ENCODE data around the gene SULT4A1. TPM values are rescaled to one million over a fixed set of nuclear protein-coding genes. Genes with fewer than 3 reads are reported as not detected.

Gene SULT4A1
- total RNA-seq, 1 experiment from 2014 or later = 15.0 TPM

- Histone ChIP-seq H3K14ac (ENCODE audit: insufficient read depth, low read length) (no peak overlapping the region), H3K4me1 (ENCODE audit: insufficient read depth, low read length) (no peaks in the 10 kb centered on the region), H3K27ac (ENCODE audit: insufficient read length, low read depth, low read length) (no peak overlapping the region), H2BK15ac (ENCODE audit: low read depth, low read length) (no peak overlapping the region), H3K18ac (ENCODE audit: insufficient read length, low read depth, low read length) (no peak overlapping the region), H3K4ac (ENCODE audit: low read depth, low read length) (no peak overlapping the region), H4K20me1 (ENCODE audit: control insufficient read depth, insufficient read depth, insufficient read length) (no peaks in the 10 kb centered on the region), H4K5ac (ENCODE audit: insufficient read length, low read depth, low read length) (no peak overlapping the region), H3K79me1 (ENCODE audit: insufficient read depth, low read depth, low read length, poor library complexity, severe bottlenecking) (no peaks in the 10 kb centered on the region), H4K91ac (ENCODE audit: insufficient read length, low read depth, low read length) (no peak overlapping the region), H2BK120ac (ENCODE audit: low read depth, low read length, poor library complexity, severe bottlenecking) (no peak overlapping the region), H2BK20ac (ENCODE audit: low read depth, low read length, poor library complexity, severe bottlenecking) (no peak overlapping the region), H3K23me2 (ENCODE audit: insufficient read length, low read depth, low read length, poor library complexity, severe bottlenecking) (no peaks in the 10 kb centered on the region), H2AK5ac (ENCODE audit: insufficient read length, low read length) (no peak overlapping the region), H2AFZ (ENCODE audit: low read length) (no peak overlapping the region), H3K9me3 (ENCODE audit: control insufficient read depth, low read depth, low read length) (no peaks in the 10 kb centered on the region), H3K4me2 (ENCODE audit: insufficient read depth, insufficient read length, low read length) (no peak overlapping the region), H4K8ac (replicated peaks; ENCODE audit: insufficient read length, low read depth, low read length) (no peak overlapping the region), H3K56ac (ENCODE audit: insufficient read length, low read depth, low read length) (no peak overlapping the region), H3K9ac (ENCODE audit: extremely low read depth, insufficient read length, low read length) (no peak overlapping the region), H3K23ac (ENCODE audit: insufficient read length, low read depth, low read length) (no peak overlapping the region), H3K79me2 (ENCODE audit: insufficient read depth, low read length) (no peaks in the 10 kb centered on the region), H2BK5ac (ENCODE audit: insufficient read length, low read length) (no peak overlapping the region), H2BK12ac (ENCODE audit: insufficient read length, low read depth, low read length) (no peak overlapping the region), H3K27me3 (ENCODE audit: insufficient read depth, low read length) (no peaks in the 10 kb centered on the region), H3T11ph (ENCODE audit: low read length) (no peak overlapping the region)
- Mint-ChIP-seq H3K36me3 (ENCODE audit: insufficient read depth in 1 of 3, low read depth in 3 of 3) (peaks cover 5 to 13% (median 8%) of the 10 kb centered on the region in 3 experiments; a peak in 5 of 7 replicates), H3K4me1 (peaks cover 7 to 8% of the 10 kb centered on the region in 2 experiments), H3K9me3 (no peaks in the 10 kb centered on the region), H3K27me3 (ENCODE audit: low read depth) (peaks cover 6% of the 10 kb centered on the region), H3K4me3 (no peak overlapping the region; a peak in 1 of 5 replicates), H3K27ac (no peak overlapping the region)
- no CpG with 5 or more reads among the region's 7 CpGs for whole genome bisulfite sequencing (ENCODE audit: extremely low coverage, insufficient read length, low lambda C conversion rate)
- TF ChIP-seq CTCF (conservative IDR thresholded peaks at IDR 0.05) = no peak; the same call in 2 of the 3 replicates
- DNase-seq = no peak
Observed at GRCh38 chr22:43885319-43885671, 23.0 kb upstream of the SULT4A1 start.

All from H9 (cell line).